GM23338 (cell line): ENCODE results near the gene GSG1L. TPM values are rescaled to one million over a fixed set of nuclear protein-coding genes. Genes with fewer than 3 reads are reported as not detected.
A peak's percentile ranks its signal among the peaks of the same experiment; 100 is the strongest.

ENCODE experiments used
- ATAC-seq: fragments of 200-7000 bp; cut with Tn5 transposase; 3 replicates; pipeline ENCODE4 v1.9.1; 2020
- DNase-seq: peaks from one replicate; pipeline ENCODE4 v3.0.0-alpha.2; 2015; ENCODE audit warnings: low spot score
- H2AFZ ChIP-seq: fragments of 200-600 bp; sonication (generic); 2 replicates; pipeline ENCODE4 v1.8.0; 2016; ENCODE audit warnings: antibody characterized with exemption, mild to moderate bottlenecking, moderate library complexity
- H3F3A ChIP-seq: fragments of 200-600 bp; sonication (generic); replicated peaks from 2 replicates; pipeline ENCODE4 v1.8.0; 2017; ENCODE audit warnings: antibody characterized with exemption, mixed run types, low read depth
- H3K27ac ChIP-seq: fragments of 200-600 bp; sonication (generic); 2 replicates; pipeline ENCODE4 v1.6.1; 2016; ENCODE audit warnings: low read depth
- H3K27me3 ChIP-seq: fragments of 200-600 bp; sonication (generic); 2 replicates; pipeline ENCODE4 v1.8.0; 2016; ENCODE audit warnings: mild to moderate bottlenecking, mixed run types, moderate library complexity; ENCODE audit not compliant: insufficient read depth
- H3K36me3 ChIP-seq: fragments of 200-600 bp; sonication (generic); 2 replicates; pipeline ENCODE4 v1.8.0; 2016; ENCODE audit warnings: mild to moderate bottlenecking; ENCODE audit not compliant: insufficient read depth
- H3K4me1 ChIP-seq: fragments of 200-600 bp; sonication (generic); 2 replicates; pipeline ENCODE4 v1.8.0; 2016; ENCODE audit warnings: mild to moderate bottlenecking, moderate library complexity; ENCODE audit not compliant: insufficient read depth
- H3K4me2 ChIP-seq: fragments of 200-600 bp; sonication (generic); 2 replicates; pipeline ENCODE4 v1.7.1; 2017; ENCODE audit warnings: mixed run types
- H3K4me3 ChIP-seq: fragments of 200-600 bp; sonication (generic); 2 replicates; pipeline ENCODE4 v1.6.1; 2016; ENCODE audit warnings: mixed run types
- H3K79me2 ChIP-seq: fragments of 200-600 bp; sonication (generic); replicated peaks from 2 replicates; pipeline ENCODE4 v1.8.0; 2017; ENCODE audit warnings: mild to moderate bottlenecking; ENCODE audit not compliant: insufficient read depth
- H3K9me2 ChIP-seq: fragments of 200-600 bp; sonication (generic); 2 replicates; pipeline ENCODE4 v1.8.0; 2017; ENCODE audit not compliant: insufficient read depth
- H4K20me1 ChIP-seq: fragments of 200-600 bp; sonication (generic); replicated peaks from 2 replicates; pipeline ENCODE4 v1.8.0; 2017; ENCODE audit warnings: mild to moderate bottlenecking; ENCODE audit not compliant: insufficient read depth
- H3K27ac Mint-ChIP-seq: 2 replicates; pipeline ENCODE4 v1.8.0; 2020; ENCODE audit warnings: inconsistent platforms, mild to moderate bottlenecking, moderate library complexity, mixed read lengths
- H3K27me3 Mint-ChIP-seq: 3 replicates; pipeline ENCODE4 v1.8.0; 2022; ENCODE audit warnings: low read depth, mild to moderate bottlenecking, moderate library complexity, mixed read lengths, inconsistent platforms; ENCODE audit not compliant: insufficient read depth, poor library complexity
- H3K36me3 Mint-ChIP-seq: 3 replicates; pipeline ENCODE4 v1.8.0; 2021; ENCODE audit warnings: low read depth, mild to moderate bottlenecking, inconsistent platforms, moderate library complexity, mixed read lengths
- H3K4me1 Mint-ChIP-seq: 3 replicates; pipeline ENCODE4 v1.8.0; 2020; ENCODE audit warnings: mild to moderate bottlenecking, inconsistent platforms, mixed read lengths
- H3K4me3 Mint-ChIP-seq: 3 replicates; pipeline ENCODE4 v1.8.0; 2021; ENCODE audit warnings: moderate library complexity, mild to moderate bottlenecking, inconsistent platforms, mixed read lengths
- H3K9me3 Mint-ChIP-seq: 3 replicates; pipeline ENCODE4 v1.8.0; 2020; ENCODE audit warnings: moderate library complexity, mild to moderate bottlenecking, inconsistent platforms, mixed read lengths
- CREB1 ChIP-seq: fragments of 250-450 bp; sonication (Bioruptor Pico); IDR thresholded peaks from 2 replicates; pipeline ENCODE4 v1.5.0; 2020; ENCODE audit warnings: low read depth, mild to moderate bottlenecking, moderate library complexity
- CTCF ChIP-seq, 2 experiments: fragments of 200-600 bp in 1 of 2; sonication (generic) in 1 of 2; conservative IDR thresholded peaks; 2 replicates each; pipeline versions ENCODE4 v1.5.1 to v1.6.1; 2016 to 2017; ENCODE audit warnings: antibody characterized with exemption in 2 of 2, low read depth in 2 of 2, mild to moderate bottlenecking in 2 of 2, moderate library complexity in 1 of 2
- ETS1 ChIP-seq: IDR thresholded peaks from 2 replicates; pipeline ENCODE4 v1.6.1; 2016; ENCODE audit warnings: antibody characterized with exemption
- EZH2 ChIP-seq: fragments of 200-600 bp; sonication (generic); IDR thresholded peaks from one replicate; pipeline ENCODE4 v1.8.0; 2017; ENCODE audit warnings: antibody characterized with exemption, mild to moderate bottlenecking, low read depth; ENCODE audit not compliant: unreplicated experiment
- EZH2phosphoT487 ChIP-seq: fragments of 200-600 bp; sonication (generic); IDR thresholded peaks from one replicate; pipeline ENCODE4 v1.8.1; 2018; ENCODE audit warnings: antibody characterized with exemption; ENCODE audit not compliant: unreplicated experiment
- JUNB ChIP-seq: IDR thresholded peaks from one replicate; pipeline ENCODE4 v1.6.1; 2016; ENCODE audit warnings: antibody characterized with exemption; ENCODE audit not compliant: unreplicated experiment
- NANOG ChIP-seq: IDR thresholded peaks from 2 replicates; pipeline ENCODE4 v1.6.1; 2016; ENCODE audit warnings: antibody characterized with exemption, borderline replicate concordance
- POLR2AphosphoS5 ChIP-seq: IDR thresholded peaks from 2 replicates; pipeline ENCODE4 v1.6.1; 2016; ENCODE audit warnings: antibody characterized with exemption, low read depth
- REST ChIP-seq: IDR thresholded peaks from one replicate; pipeline ENCODE4 v1.6.1; 2018; ENCODE audit warnings: antibody characterized with exemption; ENCODE audit not compliant: unreplicated experiment
- STAT1 ChIP-seq: IDR thresholded peaks from one replicate; pipeline ENCODE4 v1.6.1; 2016; ENCODE audit warnings: antibody characterized with exemption; ENCODE audit not compliant: unreplicated experiment
- ZNF114 ChIP-seq: fragments of 250-450 bp; sonication (Bioruptor Pico); IDR thresholded peaks from 2 replicates; pipeline ENCODE4 v1.5.0; 2020; ENCODE audit warnings: mild to moderate bottlenecking, moderate library complexity
- ZNF331 ChIP-seq: fragments of 250-450 bp; sonication (Bioruptor Pico); IDR thresholded peaks from 2 replicates; pipeline ENCODE4 v1.5.0; 2020; ENCODE audit warnings: low read depth, mild to moderate bottlenecking, moderate library complexity
- ZNF462 ChIP-seq: fragments of 250-450 bp; sonication (Bioruptor Pico); IDR thresholded peaks from 2 replicates; pipeline ENCODE4 v1.5.0; 2020; ENCODE audit warnings: mild to moderate bottlenecking, moderate library complexity
- polyA plus RNA-seq: library from polyadenylated mRNA; unstranded; fragments of >200 nt; fragmentation: Nextera tagmentation; extraction: Ambion mirVana; gene quantifications from 2 replicates; pipeline ENCODE4 v1.2.1, GENCODE V29; 2016
- total RNA-seq: library from RNA; depleted of rRNA; stranded (reverse); fragments of >200 nt; shearing (Covaris generic); gene quantifications from 2 replicates; pipeline ENCODE4 v1.2.3, GENCODE V29; 2014

GSG1L gene
- total and polyA plus RNA-seq, 2 experiments from 2014 or later: 0.36 to 0.63 TPM

- no peaks in the 10 kb centered on the region for H3K79me2 ChIP-seq
- no peaks in the 10 kb centered on the region for H3K36me3 ChIP-seq
- no peak overlapping the region for H3K4me2 ChIP-seq
- ATAC-seq: no peak
- no peak overlapping the region for H3K4me3 Mint-ChIP-seq
- H4K20me1 ChIP-seq: no peaks in the 10 kb centered on the region
- H3K27me3 ChIP-seq: no peaks in the 10 kb centered on the region
- no peak overlapping the region for H3K4me3 ChIP-seq
- H3K4me1 Mint-ChIP-seq: no peaks in the 10 kb centered on the region; the same call in 2 of the 3 replicates
- H3K9me3 Mint-ChIP-seq: peaks cover 5% of the 10 kb centered on the region
- no peak overlapping the region for H3K27ac ChIP-seq
- no peak overlapping the region for H3K27ac Mint-ChIP-seq
- TF ChIP-seq REST (no peak), ZNF462 (CRISPR knock-in tag) (no peak), CREB1 (no peak), ZNF331 (no peak), ETS1 (no peak), JUNB (no peak), ZNF114 (no peak), POLR2AphosphoS5 (no peak), STAT1 (no peak), EZH2 (no peak), EZH2phosphoT487 (no peak), NANOG (no peak), CTCF (conservative IDR thresholded peaks at IDR 0.05; ENCODE audit: low read depth in 2 of 2) (no peak)
- H3F3A ChIP-seq: no peaks in the 10 kb centered on the region
- no peak for DNase-seq
- H3K9me2 ChIP-seq: no peaks in the 10 kb centered on the region
- peaks cover 1% of the 10 kb centered on the region for H3K27me3 Mint-ChIP-seq
- no peaks in the 10 kb centered on the region for H3K4me1 ChIP-seq
- no peaks in the 10 kb centered on the region for H3K36me3 Mint-ChIP-seq
- 0 out of 2 replicates have a peak overlapping the region, but pooled peaks have one; percentile 14 for H2AFZ ChIP-seq
Observed at GRCh38 chr16:28003021-28003865, 60.3 kb downstream of the GSG1L start.
